ENCODE results near the gene RAB37.

DNA sequence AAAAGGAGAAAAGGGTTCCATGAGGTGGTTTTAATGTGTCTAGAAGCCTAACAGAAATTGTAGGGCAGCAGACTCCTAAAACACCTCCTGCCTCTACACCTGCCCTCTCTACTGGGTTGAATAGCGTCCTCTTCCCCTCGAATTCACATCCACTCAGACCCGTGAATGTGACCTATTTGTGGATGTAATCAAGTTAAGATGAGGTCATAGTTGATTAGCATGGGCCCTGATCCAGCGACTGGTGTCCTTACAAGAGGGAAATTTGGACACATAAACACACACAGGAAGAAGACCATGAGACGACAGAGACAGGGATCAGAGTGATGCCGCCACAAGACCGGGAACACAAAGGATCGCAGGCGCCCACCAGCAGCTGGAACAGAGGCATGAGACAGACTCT, 37.8 kb upstream of the RAB37 start:
- TF ChIP-seq EZH2 (IDR thresholded peaks at IDR 0.05; ENCODE audit: borderline replicate concordance, insufficient read depth, low read length, poor library complexity, severe bottlenecking) (no peak), TAF1 (IDR thresholded peaks at IDR 0.05; ENCODE audit: low read depth) (no peak), POLR2AphosphoS5 (IDR thresholded peaks at IDR 0.05) (no peak)
- TF ChIP-seq, protein P1, sequence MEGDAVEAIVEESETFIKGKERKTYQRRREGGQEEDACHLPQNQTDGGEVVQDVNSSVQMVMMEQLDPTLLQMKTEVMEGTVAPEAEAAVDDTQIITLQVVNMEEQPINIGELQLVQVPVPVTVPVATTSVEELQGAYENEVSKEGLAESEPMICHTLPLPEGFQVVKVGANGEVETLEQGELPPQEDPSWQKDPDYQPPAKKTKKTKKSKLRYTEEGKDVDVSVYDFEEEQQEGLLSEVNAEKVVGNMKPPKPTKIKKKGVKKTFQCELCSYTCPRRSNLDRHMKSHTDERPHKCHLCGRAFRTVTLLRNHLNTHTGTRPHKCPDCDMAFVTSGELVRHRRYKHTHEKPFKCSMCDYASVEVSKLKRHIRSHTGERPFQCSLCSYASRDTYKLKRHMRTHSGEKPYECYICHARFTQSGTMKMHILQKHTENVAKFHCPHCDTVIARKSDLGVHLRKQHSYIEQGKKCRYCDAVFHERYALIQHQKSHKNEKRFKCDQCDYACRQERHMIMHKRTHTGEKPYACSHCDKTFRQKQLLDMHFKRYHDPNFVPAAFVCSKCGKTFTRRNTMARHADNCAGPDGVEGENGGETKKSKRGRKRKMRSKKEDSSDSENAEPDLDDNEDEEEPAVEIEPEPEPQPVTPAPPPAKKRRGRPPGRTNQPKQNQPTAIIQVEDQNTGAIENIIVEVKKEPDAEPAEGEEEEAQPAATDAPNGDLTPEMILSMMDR (IDR thresholded peaks at IDR 0.05; ENCODE audit: poor library complexity, severe bottlenecking), result no peak
